Measurements from ENCODE around the gene IGFBP2. TPM values are rescaled to one million over a fixed set of nuclear protein-coding genes. Genes with fewer than 3 reads are reported as not detected.
A peak's percentile ranks its signal among the peaks of the same experiment; 100 is the strongest.

IGFBP2 gene
- total RNA-seq, 6 experiments from 2014 or later = 0.28 to 0.40 TPM; not detected in 4

GRCh38 chr2:216650626-216651257 lies 17.5 kb downstream of the IGFBP2 start:
- no peaks in the 10 kb centered on the region for H3K9me3 Mint-ChIP-seq
- H3K4me1 Mint-ChIP-seq (ENCODE audit: low read depth) = peaks cover 15% of the 10 kb centered on the region
- H3K36me3 Mint-ChIP-seq (ENCODE audit: low read depth) = no peaks in the 10 kb centered on the region

DNA sequence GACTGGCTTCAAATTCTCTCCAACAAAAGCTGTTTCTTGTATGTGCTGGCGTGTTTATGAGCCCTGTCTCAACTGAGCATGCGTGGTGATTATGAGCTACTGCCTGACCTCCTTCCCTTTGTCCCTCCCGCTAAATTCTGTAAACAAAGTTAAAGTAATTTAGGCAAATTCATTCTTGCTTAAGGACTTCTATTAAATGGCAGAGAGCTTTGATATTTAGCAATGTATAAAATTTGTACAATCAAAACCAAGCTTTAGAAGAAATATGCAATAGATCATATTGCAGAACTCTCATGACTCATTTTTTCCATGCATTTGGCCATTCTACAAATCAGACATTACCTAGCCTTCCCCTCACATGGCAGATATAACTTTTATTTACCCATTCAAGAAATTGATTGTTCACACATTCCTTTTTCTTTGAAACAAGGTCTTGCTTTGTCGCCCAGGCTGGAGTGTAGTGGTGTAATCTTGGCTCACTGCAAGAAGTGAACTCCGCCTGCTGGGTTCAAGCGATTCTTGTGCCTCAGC lies 18.2 kb downstream of the IGFBP2 start:
- Mint-ChIP-seq H3K4me1 (ENCODE audit: low read depth) (peaks cover 15% of the 10 kb centered on the region), H3K4me3 (no peak overlapping the region), H3K27ac (no peak overlapping the region), H3K36me3 (ENCODE audit: low read depth) (no peaks in the 10 kb centered on the region), H3K27me3 (ENCODE audit: insufficient read depth) (peaks cover 15% of the 10 kb centered on the region), H3K9me3 (no peaks in the 10 kb centered on the region)
- TF ChIP-seq, protein P1, sequence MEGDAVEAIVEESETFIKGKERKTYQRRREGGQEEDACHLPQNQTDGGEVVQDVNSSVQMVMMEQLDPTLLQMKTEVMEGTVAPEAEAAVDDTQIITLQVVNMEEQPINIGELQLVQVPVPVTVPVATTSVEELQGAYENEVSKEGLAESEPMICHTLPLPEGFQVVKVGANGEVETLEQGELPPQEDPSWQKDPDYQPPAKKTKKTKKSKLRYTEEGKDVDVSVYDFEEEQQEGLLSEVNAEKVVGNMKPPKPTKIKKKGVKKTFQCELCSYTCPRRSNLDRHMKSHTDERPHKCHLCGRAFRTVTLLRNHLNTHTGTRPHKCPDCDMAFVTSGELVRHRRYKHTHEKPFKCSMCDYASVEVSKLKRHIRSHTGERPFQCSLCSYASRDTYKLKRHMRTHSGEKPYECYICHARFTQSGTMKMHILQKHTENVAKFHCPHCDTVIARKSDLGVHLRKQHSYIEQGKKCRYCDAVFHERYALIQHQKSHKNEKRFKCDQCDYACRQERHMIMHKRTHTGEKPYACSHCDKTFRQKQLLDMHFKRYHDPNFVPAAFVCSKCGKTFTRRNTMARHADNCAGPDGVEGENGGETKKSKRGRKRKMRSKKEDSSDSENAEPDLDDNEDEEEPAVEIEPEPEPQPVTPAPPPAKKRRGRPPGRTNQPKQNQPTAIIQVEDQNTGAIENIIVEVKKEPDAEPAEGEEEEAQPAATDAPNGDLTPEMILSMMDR (IDR thresholded peaks at IDR 0.05) = no peak
- peak; percentile 29 for DNase-seq

More at GRCh38 chr2:216650626-216651257, 17.5 kb downstream of the IGFBP2 start:
- peaks cover 13% of the 10 kb centered on the region for H3K27me3 Mint-ChIP-seq (ENCODE audit: insufficient read depth)
- H3K27ac Mint-ChIP-seq = no peak overlapping the region
- no peak for DNase-seq
- no peak overlapping the region for H3K4me3 Mint-ChIP-seq
- TF ChIP-seq, protein P1 (IDR thresholded peaks at IDR 0.05) = no peak

DNA sequence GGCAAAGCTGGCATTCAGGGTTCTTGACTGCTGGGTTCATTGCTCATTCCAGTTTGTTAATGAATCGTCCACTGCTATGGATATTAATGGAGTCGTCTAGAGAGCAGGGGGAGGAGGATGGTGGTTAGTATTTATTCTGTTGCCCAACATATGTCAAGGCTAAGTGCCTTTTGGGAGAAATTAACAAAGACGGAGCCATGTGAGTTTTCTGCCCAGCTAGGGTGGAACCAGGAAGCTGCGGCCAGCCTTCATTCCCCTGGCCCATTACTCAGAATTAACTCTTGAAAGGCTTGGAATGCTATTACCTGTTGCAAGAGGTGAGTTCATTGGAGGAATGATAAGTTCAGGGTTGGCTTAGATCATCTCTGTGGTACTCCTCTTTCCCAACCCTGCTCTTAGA lies 19.3 kb downstream of the IGFBP2 start:
- no peak overlapping the region for H3K27ac Mint-ChIP-seq
- peaks cover 26% of the 10 kb centered on the region for H3K27me3 Mint-ChIP-seq (ENCODE audit: insufficient read depth)
- TF ChIP-seq, protein P1 (IDR thresholded peaks at IDR 0.05) = no peak

GRCh38 chr2:216653093-216653799 lies 20.0 kb downstream of the IGFBP2 start:
- Mint-ChIP-seq H3K4me1 (ENCODE audit: low read depth) (peaks cover 15% of the 10 kb centered on the region), H3K4me3 (no peak overlapping the region), H3K27me3 (ENCODE audit: insufficient read depth) (peaks cover 32% of the 10 kb centered on the region), H3K36me3 (ENCODE audit: low read depth) (no peaks in the 10 kb centered on the region), H3K27ac (no peak overlapping the region), H3K9me3 (no peaks in the 10 kb centered on the region)
- no peak for DNase-seq
- TF ChIP-seq, protein P1 (IDR thresholded peaks at IDR 0.05) = no peak

More for the DNA sequence above, 19.3 kb downstream of the IGFBP2 start:
- H3K4me1 Mint-ChIP-seq (ENCODE audit: low read depth) = peaks cover 15% of the 10 kb centered on the region
- H3K9me3 Mint-ChIP-seq = no peaks in the 10 kb centered on the region
- H3K36me3 Mint-ChIP-seq (ENCODE audit: low read depth) = no peaks in the 10 kb centered on the region
- no peak for DNase-seq
- no peak overlapping the region for H3K4me3 Mint-ChIP-seq

GRCh38 chr2:216653931-216654365 lies 20.7 kb downstream of the IGFBP2 start:
- Mint-ChIP-seq H3K9me3 (no peaks in the 10 kb centered on the region), H3K27ac (no peak overlapping the region), H3K36me3 (ENCODE audit: low read depth) (no peaks in the 10 kb centered on the region), H3K4me1 (ENCODE audit: low read depth) (peaks cover 13% of the 10 kb centered on the region; the same call in 1 of the 2 replicates), H3K4me3 (no peak overlapping the region), H3K27me3 (ENCODE audit: insufficient read depth) (peaks cover 34% of the 10 kb centered on the region)
- no peak for DNase-seq
- TF ChIP-seq, protein P1 (IDR thresholded peaks at IDR 0.05) = no peak
